ENCODE data around the gene EIF4E2. TPM values are rescaled to one million over a fixed set of nuclear protein-coding genes. Genes with fewer than 3 reads are reported as not detected.

The EIF4E2 gene
- total RNA-seq, 4 donors from 2014 or later = 26.6 to 54.2 (median 34.1) TPM

DNA sequence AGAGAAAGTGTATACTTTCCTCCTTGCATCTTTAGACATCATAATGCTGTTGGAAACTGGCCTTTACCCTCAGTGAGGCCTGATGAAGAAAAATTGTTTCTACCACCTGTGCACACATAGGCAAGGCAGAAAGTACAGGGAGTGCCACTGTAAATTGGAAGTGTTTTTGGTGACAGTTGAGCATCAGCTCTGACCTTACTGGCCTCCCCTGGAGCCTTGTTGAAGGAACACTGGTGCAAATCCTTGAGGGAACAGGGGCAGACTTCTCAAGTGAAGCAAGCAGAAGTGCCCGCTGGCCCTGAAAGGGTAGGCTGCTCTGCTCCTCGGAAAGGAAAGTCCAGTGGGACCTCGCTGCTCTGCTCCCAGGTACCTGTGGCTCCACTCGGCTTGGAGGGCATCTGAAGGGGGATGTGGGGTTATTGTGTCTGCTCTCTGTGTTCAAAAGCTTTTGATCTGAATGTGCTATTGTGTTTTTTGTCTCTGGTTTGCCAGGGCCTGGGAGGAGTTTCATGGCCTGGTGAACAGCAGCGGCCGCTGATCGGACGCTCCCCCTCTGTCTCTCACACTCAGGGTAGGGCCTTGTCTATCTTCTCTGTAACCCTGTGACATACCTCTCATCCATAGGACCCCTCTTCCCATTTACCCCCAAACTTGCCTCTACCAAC lies 23.4 kb downstream of the EIF4E2 start:
- no peak for TF ChIP-seq EP300 (IDR thresholded peaks at IDR 0.05)
- TF ChIP-seq, protein P1, sequence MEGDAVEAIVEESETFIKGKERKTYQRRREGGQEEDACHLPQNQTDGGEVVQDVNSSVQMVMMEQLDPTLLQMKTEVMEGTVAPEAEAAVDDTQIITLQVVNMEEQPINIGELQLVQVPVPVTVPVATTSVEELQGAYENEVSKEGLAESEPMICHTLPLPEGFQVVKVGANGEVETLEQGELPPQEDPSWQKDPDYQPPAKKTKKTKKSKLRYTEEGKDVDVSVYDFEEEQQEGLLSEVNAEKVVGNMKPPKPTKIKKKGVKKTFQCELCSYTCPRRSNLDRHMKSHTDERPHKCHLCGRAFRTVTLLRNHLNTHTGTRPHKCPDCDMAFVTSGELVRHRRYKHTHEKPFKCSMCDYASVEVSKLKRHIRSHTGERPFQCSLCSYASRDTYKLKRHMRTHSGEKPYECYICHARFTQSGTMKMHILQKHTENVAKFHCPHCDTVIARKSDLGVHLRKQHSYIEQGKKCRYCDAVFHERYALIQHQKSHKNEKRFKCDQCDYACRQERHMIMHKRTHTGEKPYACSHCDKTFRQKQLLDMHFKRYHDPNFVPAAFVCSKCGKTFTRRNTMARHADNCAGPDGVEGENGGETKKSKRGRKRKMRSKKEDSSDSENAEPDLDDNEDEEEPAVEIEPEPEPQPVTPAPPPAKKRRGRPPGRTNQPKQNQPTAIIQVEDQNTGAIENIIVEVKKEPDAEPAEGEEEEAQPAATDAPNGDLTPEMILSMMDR (IDR thresholded peaks at IDR 0.05) = no peak
- H3K27me3 ChIP-seq = no peaks in the 10 kb centered on the region
- no peak overlapping the region for H3K4me3 ChIP-seq
- DNase-seq (ENCODE audit: low spot score in 2 of 2) = no peak
- H3K4me1 ChIP-seq = no peaks in the 10 kb centered on the region
- no peak overlapping the region for H3K27ac ChIP-seq
- no peaks in the 10 kb centered on the region for H3K9me3 ChIP-seq
- 93% methylated on average over 8 of the region's 8 CpGs for WGBS
- peaks cover 54% of the 10 kb centered on the region for H3K36me3 ChIP-seq

DNA sequence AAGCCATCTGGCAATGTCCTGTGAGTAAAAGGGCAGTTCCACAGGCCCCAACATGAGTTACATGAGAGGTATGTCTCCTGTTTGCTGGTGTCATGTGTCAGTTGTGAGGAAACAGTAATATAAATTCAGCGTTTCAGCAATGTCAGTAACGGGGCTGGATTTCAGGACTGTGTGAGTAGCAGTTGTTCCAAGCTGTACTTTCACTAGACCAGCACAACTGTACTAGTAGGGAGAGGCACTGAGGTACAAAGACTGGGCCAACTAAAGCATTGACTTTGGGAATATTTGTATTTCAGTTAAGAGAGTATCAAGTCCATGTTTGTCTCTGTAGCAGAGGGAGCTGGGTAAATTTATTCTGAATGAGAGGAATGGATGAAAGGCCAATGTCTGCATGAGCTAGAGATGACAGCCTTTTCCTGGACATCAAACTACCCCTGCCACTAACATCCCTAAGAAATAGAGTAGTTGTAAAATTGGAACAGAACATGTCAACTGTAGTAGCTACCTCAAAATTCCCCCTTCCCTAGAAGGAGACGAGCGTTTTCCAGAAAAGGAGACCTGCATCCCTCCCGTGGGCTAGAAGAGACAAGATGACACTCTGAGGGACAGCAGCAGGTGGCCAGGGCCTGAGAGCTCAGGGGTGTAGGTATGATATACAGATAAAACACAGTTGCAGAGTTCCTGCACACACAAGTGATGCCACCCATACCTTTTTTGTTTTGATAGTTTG lies 24.4 kb downstream of the EIF4E2 start:
- no peaks in the 10 kb centered on the region for H3K4me1 ChIP-seq
- peaks cover 45% of the 10 kb centered on the region for H3K36me3 ChIP-seq
- WGBS = 95% methylated on average over 5 of the region's 5 CpGs

DNA sequence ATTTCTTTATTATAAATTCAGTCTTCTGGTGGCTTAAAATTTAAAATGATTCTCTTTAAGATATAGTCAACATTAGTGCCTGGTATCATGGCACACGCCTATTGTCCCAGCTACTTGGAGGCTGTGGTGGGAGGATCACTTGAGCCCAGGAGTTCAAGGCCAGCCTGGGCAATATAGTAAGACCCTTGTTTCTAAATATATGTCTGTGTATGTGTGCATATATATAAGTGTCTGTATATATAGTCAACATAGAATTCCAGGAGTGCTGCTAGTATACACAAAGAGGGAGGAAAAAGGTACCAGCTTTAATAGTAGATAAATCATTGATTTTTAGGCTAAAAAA lies 24.9 kb downstream of the EIF4E2 start:
- no peak overlapping the region for H3K27ac ChIP-seq
- no peak overlapping the region for H3K4me3 ChIP-seq
- no peak for DNase-seq (ENCODE audit: low spot score in 2 of 2)
- TF ChIP-seq, protein P1 (IDR thresholded peaks at IDR 0.05) = no peak
- no peak for TF ChIP-seq POLR2AphosphoS5 (IDR thresholded peaks at IDR 0.05)
- TF ChIP-seq EP300 (IDR thresholded peaks at IDR 0.05) = no peak
- TF ChIP-seq POLR2A (IDR thresholded peaks at IDR 0.05) = no peak
- 92% methylated on average over 1 of the region's 1 CpG for WGBS
- H3K36me3 ChIP-seq = peaks cover 42% of the 10 kb centered on the region
- no peaks in the 10 kb centered on the region for H3K4me1 ChIP-seq
- no peaks in the 10 kb centered on the region for H3K9me3 ChIP-seq
- no peaks in the 10 kb centered on the region for H3K27me3 ChIP-seq

More for the DNA sequence above, 24.4 kb downstream of the EIF4E2 start:
- Histone ChIP-seq H3K4me3 (no peak overlapping the region), H3K27me3 (no peaks in the 10 kb centered on the region), H3K9me3 (no peaks in the 10 kb centered on the region), H3K27ac (no peak overlapping the region)
- DNase-seq (ENCODE audit: low spot score in 2 of 2) = no peak
- TF ChIP-seq EP300 (IDR thresholded peaks at IDR 0.05) = no peak
- TF ChIP-seq, protein P1 (IDR thresholded peaks at IDR 0.05) = no peak
- TF ChIP-seq POLR2A (IDR thresholded peaks at IDR 0.05) = no peak

DNA sequence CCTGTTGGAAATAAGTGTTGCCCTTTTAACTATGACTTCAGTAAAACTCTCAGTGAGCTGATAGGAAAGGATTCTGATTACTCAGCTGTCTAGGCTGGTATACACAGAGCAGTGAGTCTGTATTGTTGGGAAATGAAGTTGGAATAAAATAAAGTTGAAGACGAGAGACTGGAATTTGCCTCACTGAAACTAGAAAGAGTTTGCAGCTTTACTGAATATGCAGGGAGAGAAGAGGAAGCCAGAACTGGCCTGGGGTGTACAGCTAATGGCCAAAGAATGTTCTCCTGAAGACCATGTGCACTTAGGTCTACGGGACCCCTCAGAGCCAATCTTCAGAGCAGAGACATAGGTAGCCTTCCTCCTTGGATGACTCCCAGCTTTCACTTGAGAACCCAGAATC lies 26.5 kb downstream of the EIF4E2 start:
- H3K27ac ChIP-seq = no peak overlapping the region
- H3K36me3 ChIP-seq = peaks cover 45% of the 10 kb centered on the region
- no peaks in the 10 kb centered on the region for H3K9me3 ChIP-seq
- H3K27me3 ChIP-seq = no peaks in the 10 kb centered on the region
- WGBS = 92% methylated on average over 2 of the region's 2 CpGs
- no peaks in the 10 kb centered on the region for H3K4me1 ChIP-seq
- no peak for DNase-seq (ENCODE audit: low spot score in 2 of 2)
- TF ChIP-seq EP300 (IDR thresholded peaks at IDR 0.05) (no peak), POLR2A (IDR thresholded peaks at IDR 0.05) (no peak), POLR2AphosphoS5 (IDR thresholded peaks at IDR 0.05) (no peak)
- TF ChIP-seq, protein P1 (IDR thresholded peaks at IDR 0.05) = no peak
- H3K4me3 ChIP-seq = no peak overlapping the region

DNA sequence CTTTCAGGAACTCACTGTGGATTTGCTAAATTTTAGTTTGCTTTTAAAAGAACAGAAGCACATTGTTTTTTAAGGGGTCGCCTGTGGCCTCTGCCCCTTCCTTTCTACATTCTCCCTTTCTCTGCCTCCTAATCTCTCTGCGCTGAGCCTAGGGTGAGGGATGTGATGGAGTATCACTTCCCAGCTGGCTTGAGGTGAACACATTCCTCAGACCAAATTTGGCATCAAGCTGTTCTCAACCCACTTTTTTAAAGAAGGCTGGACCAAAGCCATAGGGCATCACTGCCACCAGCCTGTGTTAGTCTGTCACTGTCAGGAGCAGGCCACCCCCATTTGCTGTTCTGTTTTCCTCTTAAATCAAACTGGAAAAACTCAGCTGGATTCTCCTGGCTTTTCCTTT lies 27.4 kb downstream of the EIF4E2 start:
- peaks cover 2% of the 10 kb centered on the region for H3K4me1 ChIP-seq
- no peak overlapping the region for H3K4me3 ChIP-seq
- TF ChIP-seq POLR2AphosphoS5 (IDR thresholded peaks at IDR 0.05) = no peak
- WGBS = 91% methylated on average over 2 of the region's 2 CpGs
- no peaks in the 10 kb centered on the region for H3K9me3 ChIP-seq
- no peak overlapping the region for H3K27ac ChIP-seq
- peaks cover 47% of the 10 kb centered on the region for H3K36me3 ChIP-seq
- DNase-seq (ENCODE audit: low spot score in 2 of 2) = no peak
- H3K27me3 ChIP-seq = no peaks in the 10 kb centered on the region
